NT2/D1 (cell line): Measurements from ENCODE around the gene CARD11.
A peak's percentile ranks its signal among the peaks of the same experiment; 100 is the strongest.

Experiments
- DNase-seq: peaks from one replicate; pipeline ENCODE4 v3.0.0-alpha.2; 2011; ENCODE audit warnings: low read depth, low spot score
- H3K27me3 ChIP-seq: 2 replicates; pipeline ENCODE4 v1.6.0; 2011; ENCODE audit warnings: mild to moderate bottlenecking; ENCODE audit not compliant: insufficient read length, insufficient read depth
- H3K36me3 ChIP-seq: 2 replicates; pipeline ENCODE4 v1.6.1; 2011; ENCODE audit warnings: mild to moderate bottlenecking, low read length, mixed read lengths; ENCODE audit not compliant: insufficient read depth, insufficient read length
- H3K4me1 ChIP-seq: 2 replicates; pipeline ENCODE4 v1.5.1; 2011; ENCODE audit not compliant: insufficient read depth, insufficient read length
- H3K4me3 ChIP-seq: 2 replicates; pipeline ENCODE4 v1.5.1; 2011; ENCODE audit warnings: low read depth; ENCODE audit not compliant: insufficient read length
- H3K9ac ChIP-seq: 2 replicates; pipeline ENCODE4 v1.6.0; 2011; ENCODE audit warnings: low read depth; ENCODE audit not compliant: insufficient read length
- H3K9me3 ChIP-seq: 2 replicates; pipeline ENCODE4 v1.5.1; 2011; ENCODE audit warnings: mild to moderate bottlenecking, low read length; ENCODE audit not compliant: insufficient read depth
- SUZ12 ChIP-seq: IDR thresholded peaks from 2 replicates; pipeline ENCODE4 v1.6.1; 2011; ENCODE audit not compliant: insufficient read length, insufficient read depth; ENCODE audit errors: extremely low read depth
- YY1 ChIP-seq: IDR thresholded peaks from 2 replicates; pipeline ENCODE4 v1.6.1; 2011; ENCODE audit not compliant: insufficient read length, insufficient read depth
- ZNF274 ChIP-seq: IDR thresholded peaks from 2 replicates; pipeline ENCODE4 v1.6.1; 2011; ENCODE audit warnings: mild to moderate bottlenecking, low read depth, low read length

Gene CARD11

DNA sequence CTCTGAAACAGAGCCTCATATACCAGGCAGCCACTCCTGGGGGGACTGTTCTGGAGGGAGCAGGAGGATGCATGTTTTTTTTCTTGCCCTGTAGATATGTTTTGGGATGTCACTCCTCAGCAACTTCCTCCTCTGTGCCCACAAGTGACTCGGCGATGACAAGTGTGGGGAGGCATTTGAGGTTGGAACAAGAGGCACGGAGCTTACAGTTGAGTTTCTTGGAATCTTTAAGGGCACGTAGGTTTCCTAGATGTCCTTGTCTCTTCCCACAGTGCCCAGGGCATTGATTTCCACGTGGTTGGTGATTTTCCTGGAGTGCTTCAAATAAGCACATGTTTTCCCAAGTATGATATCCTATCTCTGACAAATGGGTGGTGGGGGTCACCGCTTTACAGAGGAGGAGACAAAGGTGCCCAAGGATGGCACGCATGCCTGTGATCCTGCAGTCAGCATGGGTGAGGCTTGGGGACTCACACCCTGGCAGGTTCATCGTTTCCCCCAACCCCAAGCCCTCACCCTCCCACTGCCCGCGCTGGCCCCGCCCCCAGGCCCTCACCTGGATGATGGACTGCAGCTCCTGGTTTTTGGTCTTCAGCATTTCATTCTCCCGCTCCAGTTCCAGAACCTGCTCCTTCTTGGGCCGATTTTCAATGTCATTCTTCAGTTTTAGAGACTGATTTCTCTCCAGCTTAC is 104.3 kb downstream of the CARD11 start:
- Histone ChIP-seq H3K9ac (no peak overlapping the region), H3K9me3 (no peaks in the 10 kb centered on the region), H3K36me3 (peaks cover 25% of the 10 kb centered on the region), H3K4me1 (peaks cover 11% of the 10 kb centered on the region), H3K4me3 (no peak overlapping the region), H3K27me3 (no peaks in the 10 kb centered on the region)
- TF ChIP-seq SUZ12 = no peak
- TF ChIP-seq ZNF274 = no peak
- TF ChIP-seq YY1 = no peak
- DNase-seq = no peak

DNA sequence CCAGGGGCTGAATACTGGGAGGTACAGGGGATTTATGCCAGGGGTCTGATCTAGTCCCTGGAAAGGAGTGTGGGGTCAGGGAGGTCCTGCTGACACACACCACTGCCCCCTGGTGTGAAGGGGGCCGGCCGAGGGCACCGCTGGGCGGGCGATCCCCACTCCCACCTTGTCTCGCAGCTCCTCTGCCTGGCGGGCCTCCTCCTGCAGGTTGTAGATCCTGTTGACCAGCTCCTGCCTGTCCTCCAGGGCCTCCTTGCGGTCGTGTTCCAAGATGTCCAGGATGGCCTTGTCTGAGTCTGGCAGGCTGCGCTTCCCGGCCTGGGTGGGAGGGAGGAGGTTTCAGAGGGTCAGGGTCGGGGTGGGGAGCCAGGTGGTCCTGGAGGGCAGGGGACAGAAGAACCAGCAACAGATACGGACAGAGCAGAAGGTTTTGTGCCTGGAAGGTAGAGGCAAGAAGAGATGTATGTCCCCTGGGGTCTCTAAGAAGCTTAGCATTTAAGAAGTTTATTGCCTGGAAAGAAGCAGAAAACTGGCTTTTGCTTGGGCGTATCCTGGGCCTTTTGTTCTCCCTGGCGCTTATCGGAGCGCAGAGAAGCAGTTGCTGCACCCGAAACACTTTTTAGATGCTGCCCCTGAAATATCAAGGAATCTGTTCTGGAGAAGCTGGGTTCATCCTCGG is 105.0 kb downstream of the CARD11 start:
- Histone ChIP-seq H3K4me1 (peaks cover 11% of the 10 kb centered on the region), H3K9me3 (no peaks in the 10 kb centered on the region), H3K36me3 (peaks cover 18% of the 10 kb centered on the region), H3K4me3 (no peak overlapping the region), H3K27me3 (no peaks in the 10 kb centered on the region), H3K9ac (no peak overlapping the region)
- TF ChIP-seq ZNF274 = no peak
- no peak for TF ChIP-seq SUZ12
- TF ChIP-seq YY1 = no peak
- DNase-seq = no peak

DNA sequence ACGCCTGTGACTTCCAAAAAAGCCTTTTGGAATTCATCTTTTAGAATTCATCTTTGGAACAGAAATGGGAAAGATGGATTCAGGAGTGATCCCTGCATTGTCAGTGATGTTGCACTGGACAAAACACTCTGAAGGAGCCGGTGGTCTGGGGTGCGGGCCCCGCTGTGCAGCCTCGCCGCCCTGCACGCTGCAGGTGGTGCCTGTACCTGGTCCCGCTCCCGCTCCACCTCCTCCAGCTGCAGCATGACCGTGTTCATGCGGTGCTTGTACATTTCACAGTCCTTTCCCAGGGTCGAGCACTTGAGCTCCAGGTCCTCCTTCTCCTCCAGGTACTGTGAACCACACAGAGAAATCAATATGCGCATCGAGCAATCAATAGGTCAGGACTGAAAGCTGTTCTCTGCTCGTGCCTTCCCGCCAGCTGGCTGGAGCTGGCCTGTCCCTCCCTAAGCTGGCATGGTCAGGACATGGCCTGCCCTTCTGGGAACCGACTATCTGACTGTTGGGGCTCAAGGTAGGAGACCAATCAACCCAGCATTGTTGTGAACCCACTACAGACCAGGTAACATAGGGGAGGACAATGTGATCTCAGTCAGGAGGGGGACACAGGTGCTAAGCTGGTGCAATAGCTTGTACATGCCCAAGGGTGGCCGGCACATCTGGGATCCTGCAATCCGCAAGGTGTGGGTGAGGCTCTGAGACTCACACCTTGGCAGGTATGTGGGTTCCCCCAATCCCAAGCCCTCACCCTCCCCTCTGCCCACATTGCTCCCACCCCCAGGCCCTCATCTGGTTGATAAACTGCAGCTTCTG is 105.8 kb downstream of the CARD11 start:
- TF ChIP-seq SUZ12 (no peak), YY1 (no peak), ZNF274 (no peak)
- no peak overlapping the region for H3K4me3 ChIP-seq
- H3K9me3 ChIP-seq = no peaks in the 10 kb centered on the region
- no peak overlapping the region for H3K9ac ChIP-seq
- H3K36me3 ChIP-seq = peaks cover 19% of the 10 kb centered on the region
- H3K4me1 ChIP-seq = peaks cover 11% of the 10 kb centered on the region
- no peaks in the 10 kb centered on the region for H3K27me3 ChIP-seq
- DNase-seq = no peak

DNA sequence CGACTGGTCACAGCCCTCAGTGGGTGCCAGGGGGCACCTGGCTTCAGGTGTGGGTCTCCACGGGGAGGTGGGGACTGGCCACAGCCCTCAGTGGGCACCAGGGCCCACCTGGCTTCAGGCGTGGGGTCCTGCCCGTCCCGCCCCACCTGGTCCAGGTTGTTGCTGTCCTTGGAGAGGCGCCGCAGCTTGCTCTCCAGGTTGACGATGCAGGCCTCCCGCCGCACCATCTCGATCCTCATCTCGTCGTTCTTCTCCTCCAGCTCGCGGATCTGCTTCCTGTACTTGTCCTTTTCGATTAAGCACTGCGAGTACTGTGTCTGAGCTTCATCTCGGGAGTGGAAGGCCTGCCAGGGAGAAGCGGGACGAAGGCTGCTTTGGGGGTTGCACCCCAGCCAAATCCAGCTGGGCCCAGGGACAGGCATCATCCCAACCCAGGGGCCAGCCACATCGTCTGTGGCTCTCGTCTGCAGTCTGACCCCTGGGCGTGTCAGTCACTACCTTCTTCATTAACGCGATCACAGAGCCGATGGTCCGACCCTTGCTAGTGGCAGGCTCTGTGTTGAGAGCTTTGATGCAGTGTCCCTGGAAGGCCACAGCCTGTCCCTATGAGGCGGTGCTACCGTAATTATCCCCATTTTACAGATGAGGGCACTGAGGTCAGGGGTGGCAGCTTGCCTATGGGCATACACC is 106.6 kb downstream of the CARD11 start:
- peaks cover 23% of the 10 kb centered on the region for H3K36me3 ChIP-seq
- no peak for DNase-seq
- no peak overlapping the region for H3K4me3 ChIP-seq
- peak overlapping the region; percentile 21 for H3K9ac ChIP-seq
- TF ChIP-seq SUZ12 (no peak), YY1 (no peak), ZNF274 (no peak)
- no peaks in the 10 kb centered on the region for H3K9me3 ChIP-seq
- H3K4me1 ChIP-seq = peaks cover 11% of the 10 kb centered on the region
- no peaks in the 10 kb centered on the region for H3K27me3 ChIP-seq

DNA sequence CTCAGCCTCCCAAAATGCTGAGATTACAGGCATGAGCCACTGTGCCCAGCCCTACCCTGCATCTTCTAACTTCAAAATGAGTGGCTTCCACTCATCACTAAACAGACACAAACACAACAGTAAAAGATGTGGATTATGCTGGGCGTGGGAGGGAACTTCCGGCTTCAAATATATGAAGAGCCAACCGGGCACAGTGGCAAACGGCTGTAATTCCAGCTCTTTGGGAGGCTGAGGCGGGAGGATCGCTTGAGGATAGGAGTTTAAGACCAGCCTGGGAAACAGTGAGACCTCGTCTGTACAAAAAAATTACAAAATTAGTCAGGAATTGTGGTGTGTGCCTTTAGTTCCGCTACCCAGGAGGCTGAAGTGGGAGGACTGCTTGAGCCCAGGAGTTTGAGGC is 107.4 kb downstream of the CARD11 start:
- H3K27me3 ChIP-seq = no peaks in the 10 kb centered on the region
- TF ChIP-seq SUZ12 = no peak
- no peak for TF ChIP-seq ZNF274
- TF ChIP-seq YY1 = no peak
- no peak for DNase-seq

DNA sequence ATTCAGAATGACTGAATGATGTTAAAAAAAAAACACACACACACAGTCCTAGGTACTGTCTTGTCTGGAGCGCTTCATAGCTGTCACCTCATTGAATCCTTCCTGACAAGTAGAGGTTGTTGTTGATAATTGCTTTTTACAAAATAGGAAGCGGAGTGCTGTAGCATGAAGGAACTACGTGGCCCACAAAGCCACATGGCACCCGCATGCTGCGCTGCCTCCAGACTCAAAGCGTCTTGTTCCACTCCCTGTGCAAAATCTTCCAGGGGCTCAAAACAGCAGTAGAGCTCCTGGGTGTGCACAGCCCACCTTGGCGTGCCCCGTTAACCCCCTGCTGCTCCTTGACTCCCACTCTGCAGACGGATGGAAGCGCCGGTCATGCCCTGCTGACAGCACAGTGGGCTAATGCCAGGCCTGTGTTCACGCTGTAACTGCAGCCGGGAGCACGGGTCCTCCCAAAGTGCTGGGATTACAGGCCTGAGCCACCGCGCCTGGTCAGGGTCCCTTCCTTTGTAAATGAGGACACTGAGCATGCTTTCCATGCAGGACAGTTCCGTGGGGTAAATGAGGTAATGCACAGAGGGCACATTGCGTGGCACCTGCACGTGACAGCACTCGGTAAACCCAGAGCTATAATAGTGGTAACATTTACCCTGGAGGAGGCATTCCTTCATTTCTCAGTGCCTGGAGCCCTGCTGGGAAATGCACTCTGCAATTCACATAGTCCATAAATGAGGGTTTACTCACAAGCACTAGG is 108.5 kb downstream of the CARD11 start:
- Histone ChIP-seq H3K27me3 (no peaks in the 10 kb centered on the region), H3K4me1 (peaks cover 11% of the 10 kb centered on the region), H3K9ac (no peak overlapping the region), H3K36me3 (peaks cover 32% of the 10 kb centered on the region), H3K4me3 (no peak overlapping the region), H3K9me3 (no peaks in the 10 kb centered on the region)
- DNase-seq = no peak
- TF ChIP-seq ZNF274 (no peak), YY1 (no peak), SUZ12 (no peak)

More for the DNA sequence above, 107.4 kb downstream of the CARD11 start:
- Histone ChIP-seq H3K4me3 (no peak overlapping the region), H3K9me3 (no peaks in the 10 kb centered on the region), H3K9ac (no peak overlapping the region), H3K36me3 (peaks cover 27% of the 10 kb centered on the region), H3K4me1 (peaks cover 11% of the 10 kb centered on the region)
